ENCODE measurements around the gene TSLP.

- TF ChIP-seq CTCF (IDR thresholded peaks at IDR 0.05; ENCODE audit: low read length) (no peak), EZH2 (IDR thresholded peaks at IDR 0.05; ENCODE audit: borderline replicate concordance, low read length) (no peak)
Observed at GRCh38 chr5:111117136-111117535, 45.6 kb downstream of the TSLP start.
